ENCODE results near the gene CBFA2T2.
A peak's percentile ranks its signal among the peaks of the same experiment; 100 is the strongest.
"Not testable (repeated sequence)": the region's sequence is repeated elsewhere in the genome, so short reads cannot be mapped to it uniquely, and the experiment has no call there.

CBFA2T2 gene

DNA sequence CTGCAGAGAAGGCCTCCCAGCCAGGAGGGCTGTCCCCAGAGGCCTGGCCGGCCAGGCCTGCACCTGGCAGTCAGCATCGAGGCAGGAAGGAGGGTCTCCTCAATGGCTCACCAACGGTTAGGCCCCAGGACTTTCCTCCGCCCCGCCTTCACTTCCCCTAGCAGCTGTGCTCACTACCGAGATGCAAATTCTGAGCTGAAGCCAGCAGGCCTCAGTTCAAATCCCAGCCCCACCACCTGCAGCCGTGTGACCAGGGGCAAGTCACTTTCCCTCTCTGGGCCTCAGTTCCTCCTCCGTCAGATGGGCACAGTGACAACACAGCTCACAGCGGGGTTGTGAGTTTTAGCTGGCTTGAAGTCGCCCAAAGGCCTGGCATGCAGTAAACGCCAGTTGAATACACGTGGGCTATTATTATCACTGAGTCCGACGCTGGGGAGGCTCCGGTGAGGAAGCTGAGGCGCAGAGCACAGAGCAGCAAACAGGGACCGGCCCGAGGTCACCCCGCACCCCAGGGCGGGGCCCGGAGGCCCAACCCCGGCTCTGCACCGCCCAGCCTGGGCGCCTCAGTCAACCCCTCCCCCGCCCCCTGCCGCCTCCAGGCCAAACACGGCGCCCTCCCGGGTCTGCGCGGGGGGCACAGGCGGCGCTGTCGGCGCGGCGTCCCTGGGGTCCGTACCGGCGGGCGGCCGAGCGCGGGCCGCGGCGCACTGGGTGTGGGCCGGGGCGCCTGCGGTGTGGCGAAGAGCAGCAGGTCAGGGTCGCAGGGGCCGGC lies 195.6 kb downstream of the CBFA2T2 start:
- peak; percentile 17 to 68 for DNase-seq

GRCh38 chr20:33686100-33686983 lies 196.4 kb downstream of the CBFA2T2 start, which contains the start of gene E2F1:
TSS of gene E2F1 (minus strand) at chr20:33686385. CDS start at chr20:33686264, 121 bp downstream.
- DNase-seq: peak; percentile 91 to 97

- DNase-seq: no peak
Observed at GRCh38 chr20:33686984-33687366, 197.1 kb downstream of the CBFA2T2 start.

DNA sequence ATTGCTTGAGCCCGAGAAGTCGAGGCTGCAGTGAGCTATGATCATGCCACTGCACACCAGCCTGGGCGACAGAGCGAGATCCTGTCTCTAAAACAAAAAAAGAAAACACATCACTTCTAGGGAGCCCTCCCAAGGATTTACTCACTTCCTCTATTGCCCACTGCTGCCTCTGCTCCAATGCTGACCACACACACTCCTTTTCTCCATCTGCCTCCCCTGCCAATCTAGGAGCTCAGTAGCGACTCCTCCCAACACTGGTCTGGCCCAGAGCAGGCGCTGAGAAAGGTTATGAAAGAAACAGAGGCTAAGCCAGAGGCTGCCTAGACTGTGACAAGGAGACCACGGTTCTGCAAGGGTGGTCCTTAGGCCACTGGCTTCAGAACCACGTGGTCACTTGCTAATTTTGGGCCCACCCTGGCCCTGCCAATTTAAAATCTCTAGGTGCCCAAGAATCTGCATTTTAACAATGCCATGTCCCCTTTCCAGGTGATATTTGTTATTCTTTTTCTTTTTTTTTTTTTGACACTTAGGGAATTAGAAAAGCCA lies 197.5 kb downstream of the CBFA2T2 start:
- DNase-seq: no peak

GRCh38 chr20:33687993-33688937 lies 198.4 kb downstream of the CBFA2T2 start:
- DNase-seq: no peak

DNA sequence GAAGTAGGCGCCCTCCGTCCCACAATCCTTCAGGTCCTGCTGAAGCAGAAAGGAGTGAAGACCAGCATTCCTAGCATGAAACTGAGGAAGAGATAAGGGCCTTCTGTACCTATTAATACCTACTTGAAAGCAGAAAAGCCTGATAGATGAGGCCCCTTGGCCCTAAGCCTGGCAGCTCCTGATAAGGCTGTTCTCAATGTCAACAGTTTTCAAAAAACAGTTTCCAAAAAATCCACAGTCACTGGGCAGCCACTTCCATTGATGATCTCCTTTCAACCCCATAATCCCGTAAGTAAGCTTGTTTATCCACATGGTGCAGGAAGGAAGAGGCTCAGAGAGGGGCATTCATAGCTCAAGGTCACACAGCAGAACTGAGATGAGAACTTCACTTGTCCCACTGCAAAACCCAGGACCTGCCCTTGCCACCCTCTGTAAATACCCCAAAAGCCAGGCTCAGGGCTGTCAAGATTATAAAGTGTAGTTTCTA lies 199.1 kb downstream of the CBFA2T2 start:
- no peak for DNase-seq

GRCh38 chr20:33689493-33689892 lies 199.6 kb downstream of the CBFA2T2 start:
- no peak for DNase-seq

DNA sequence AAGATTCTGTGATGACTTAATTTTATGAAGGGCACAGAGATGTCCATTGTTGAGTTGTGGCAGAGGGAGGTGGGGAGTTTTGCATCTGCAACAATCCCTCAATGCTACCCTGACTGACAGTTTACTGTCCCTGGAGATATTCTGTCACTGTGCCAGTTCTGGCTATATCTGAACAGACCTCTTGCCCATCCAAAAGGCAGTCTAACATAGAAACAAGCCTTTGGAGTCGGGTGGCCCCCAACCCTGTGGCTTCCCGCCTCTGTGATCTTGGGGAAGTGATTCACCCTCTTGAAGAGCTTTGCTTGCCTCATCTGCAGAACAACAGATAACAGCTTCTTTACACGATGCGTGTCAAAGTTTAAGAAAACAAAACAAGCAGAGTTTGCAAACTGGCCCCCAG lies 200.1 kb downstream of the CBFA2T2 start:
- DNase-seq: peak in 1 of 2 experiments; percentile 40

DNA sequence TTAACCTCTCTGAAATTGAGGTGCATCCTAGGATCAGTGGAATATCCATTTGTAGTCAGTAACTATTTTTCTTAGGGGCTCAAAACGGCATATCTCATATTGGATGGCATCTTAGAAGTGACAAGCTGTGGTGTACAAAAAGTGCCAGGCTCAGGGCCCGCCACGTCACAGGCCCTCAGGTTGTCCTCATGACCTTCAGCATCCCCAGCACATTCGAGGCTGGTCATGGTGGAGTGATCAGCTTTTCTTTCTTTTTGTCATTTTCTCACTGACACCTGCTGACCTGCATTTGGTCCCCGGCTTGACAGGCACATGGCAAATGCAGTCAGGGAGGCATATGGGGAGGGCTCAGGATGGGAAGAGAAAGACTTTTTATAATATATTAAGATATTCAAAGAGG lies 203.4 kb downstream of the CBFA2T2 start:
- no peak for DNase-seq

GRCh38 chr20:33693741-33694638 lies 204.1 kb downstream of the CBFA2T2 start:
- DNase-seq: no peak

GRCh38 chr20:33694639-33695012 lies 204.7 kb downstream of the CBFA2T2 start:
- no peak for DNase-seq

GRCh38 chr20:33696448-33696847 lies 206.6 kb downstream of the CBFA2T2 start:
- no peak for DNase-seq

DNA sequence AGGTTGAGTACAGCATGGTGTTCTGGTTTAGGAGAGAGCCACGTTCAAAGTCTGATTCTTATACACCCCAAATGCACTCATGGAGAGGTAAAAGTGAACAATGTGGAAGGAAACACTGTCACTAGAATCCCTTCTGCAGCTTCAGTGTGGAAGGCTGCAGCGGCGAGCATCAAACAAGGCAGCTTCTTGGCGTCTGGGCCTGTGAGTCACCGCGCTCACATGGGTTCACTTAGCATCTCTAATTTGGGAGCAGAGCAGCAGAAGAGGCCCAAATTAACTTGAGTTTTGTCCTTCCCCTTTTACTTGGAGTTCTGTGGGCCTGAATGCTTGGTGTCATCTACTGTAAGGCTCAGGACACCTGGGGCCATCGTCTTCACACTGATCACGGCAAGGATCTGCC lies 207.2 kb downstream of the CBFA2T2 start:
- no peak for DNase-seq

DNA sequence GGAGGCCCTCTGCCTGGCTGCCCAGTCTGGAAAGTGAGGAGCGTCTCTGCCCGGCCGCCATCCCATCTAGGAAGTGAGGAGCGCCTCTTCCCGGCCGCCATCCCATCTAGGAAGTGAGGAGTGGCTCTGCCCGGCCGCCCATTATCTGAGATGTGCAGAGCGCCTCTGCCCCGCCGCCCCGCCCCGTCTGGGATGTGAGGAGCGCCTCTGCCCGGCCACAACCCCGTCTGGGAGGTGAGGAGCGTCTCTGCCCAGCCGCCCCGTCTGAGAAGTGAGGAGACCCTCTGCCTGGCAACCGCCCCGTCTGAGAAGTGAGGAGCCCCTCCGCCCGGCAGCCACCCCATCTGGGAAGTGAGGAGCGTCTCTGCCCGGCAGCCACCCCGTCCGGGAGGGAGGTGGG lies 209.1 kb downstream of the CBFA2T2 start:
- not testable (repeated sequence) for DNase-seq

Data from stimulated activated CD4-positive, alpha-beta T cell treated with anti-CD3 and anti-CD28 coated beads, Interleukin-4, amount 100 ng/mL, for 4 hours (primary cell).